Mesothelial cell of epicardium (in vitro differentiated cells): ENCODE measurements around the gene TMEM164. TPM values are rescaled to one million over a fixed set of nuclear protein-coding genes. Genes with fewer than 3 reads are reported as not detected.

Experiments used
- DNase-seq, 2 experiments: peaks; one replicate each; pipeline ENCODE4 v3.0.0; 2021; ENCODE audit warnings: low spot score in 2 of 2; ENCODE audit not compliant: unreplicated experiment in 2 of 2
- H3K27ac Mint-ChIP-seq: 2 replicates; pipeline ENCODE4 v1.8.0; 2021; ENCODE audit warnings: mixed read lengths
- H3K27me3 Mint-ChIP-seq: 2 replicates; pipeline ENCODE4 v1.8.0; 2021; ENCODE audit warnings: low read depth, mixed read lengths
- H3K36me3 Mint-ChIP-seq: 2 replicates; pipeline ENCODE4 v1.8.0; 2021; ENCODE audit warnings: mixed read lengths
- H3K4me1 Mint-ChIP-seq: 2 replicates; pipeline ENCODE4 v1.8.0; 2021; ENCODE audit warnings: mixed read lengths
- H3K4me3 Mint-ChIP-seq: 2 replicates; pipeline ENCODE4 v1.8.0; 2021; ENCODE audit warnings: mild to moderate bottlenecking, moderate library complexity, mixed read lengths
- H3K9me3 Mint-ChIP-seq: 2 replicates; pipeline ENCODE4 v1.8.0; 2021; ENCODE audit warnings: mixed read lengths
- total RNA-seq: library from RNA; stranded (reverse); gene quantifications from 3 replicates; pipeline ENCODE4 v1.2.1, GENCODE V29; 2021
- TF ChIP-seq, protein P1 (sequence below): fragments of 200-600 bp; sonication (generic); IDR thresholded peaks from one replicate; pipeline ENCODE4 v1.5.0; 2021; ENCODE audit warnings: antibody characterized with exemption; ENCODE audit not compliant: unreplicated experiment

TMEM164 gene
- total RNA-seq, 1 donor from 2014 or later, result 42.5 TPM

DNA sequence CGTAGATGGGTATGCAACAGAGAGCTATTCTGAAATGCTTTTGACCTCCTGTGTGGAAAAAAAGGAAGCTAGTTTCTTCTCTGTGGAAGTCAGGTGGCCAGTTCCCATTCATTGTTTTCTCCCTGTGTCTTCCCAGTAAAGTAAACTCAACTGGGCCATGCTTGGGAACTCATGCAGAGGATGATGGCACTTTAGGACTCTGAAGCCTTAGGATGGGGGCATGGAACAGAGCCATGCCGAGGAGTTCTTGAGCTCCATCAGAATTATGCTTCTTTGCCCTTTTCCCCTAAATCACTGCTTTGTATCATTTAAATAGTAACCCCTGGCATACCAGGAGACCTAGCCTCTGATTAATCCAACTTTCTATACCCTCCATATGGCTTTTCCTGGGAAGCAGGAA, 3.2 kb downstream of the TMEM164 start:
- Mint-ChIP-seq H3K36me3 (peaks cover 5% of the 10 kb centered on the region), H3K9me3 (no peaks in the 10 kb centered on the region), H3K4me1 (peaks cover 50% of the 10 kb centered on the region), H3K27me3 (no peaks in the 10 kb centered on the region), H3K27ac (no peak overlapping the region), H3K4me3 (no peak overlapping the region)
- DNase-seq, result no peak
- TF ChIP-seq, protein P1, sequence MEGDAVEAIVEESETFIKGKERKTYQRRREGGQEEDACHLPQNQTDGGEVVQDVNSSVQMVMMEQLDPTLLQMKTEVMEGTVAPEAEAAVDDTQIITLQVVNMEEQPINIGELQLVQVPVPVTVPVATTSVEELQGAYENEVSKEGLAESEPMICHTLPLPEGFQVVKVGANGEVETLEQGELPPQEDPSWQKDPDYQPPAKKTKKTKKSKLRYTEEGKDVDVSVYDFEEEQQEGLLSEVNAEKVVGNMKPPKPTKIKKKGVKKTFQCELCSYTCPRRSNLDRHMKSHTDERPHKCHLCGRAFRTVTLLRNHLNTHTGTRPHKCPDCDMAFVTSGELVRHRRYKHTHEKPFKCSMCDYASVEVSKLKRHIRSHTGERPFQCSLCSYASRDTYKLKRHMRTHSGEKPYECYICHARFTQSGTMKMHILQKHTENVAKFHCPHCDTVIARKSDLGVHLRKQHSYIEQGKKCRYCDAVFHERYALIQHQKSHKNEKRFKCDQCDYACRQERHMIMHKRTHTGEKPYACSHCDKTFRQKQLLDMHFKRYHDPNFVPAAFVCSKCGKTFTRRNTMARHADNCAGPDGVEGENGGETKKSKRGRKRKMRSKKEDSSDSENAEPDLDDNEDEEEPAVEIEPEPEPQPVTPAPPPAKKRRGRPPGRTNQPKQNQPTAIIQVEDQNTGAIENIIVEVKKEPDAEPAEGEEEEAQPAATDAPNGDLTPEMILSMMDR, result no peak

DNA sequence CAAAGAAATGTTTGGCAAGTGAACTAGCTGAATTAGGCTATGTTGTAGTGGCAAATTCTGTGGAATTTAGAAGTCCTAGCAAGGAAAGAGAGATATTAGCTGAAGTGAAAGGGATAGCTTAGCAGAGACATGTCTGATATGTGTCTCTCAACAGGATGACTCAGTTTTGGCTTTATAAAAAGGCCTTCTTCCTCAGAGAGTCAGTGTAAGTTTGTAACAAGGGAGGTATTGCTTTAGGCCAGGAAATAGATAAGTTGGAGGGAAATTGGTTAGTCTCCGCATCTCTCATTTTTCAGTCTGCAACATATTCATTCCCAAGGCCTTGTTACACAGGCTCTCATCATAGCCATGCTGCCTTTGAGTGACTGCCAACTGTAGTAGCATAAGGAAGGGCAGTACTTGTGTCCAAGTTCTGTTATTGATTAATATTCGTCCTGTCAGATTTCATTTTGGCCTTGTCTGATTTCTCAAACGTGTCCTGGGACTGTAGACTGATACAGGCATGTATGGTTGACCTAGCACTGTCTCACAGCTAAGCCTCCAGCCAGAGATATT, 4.0 kb downstream of the TMEM164 start:
- no peak overlapping the region for H3K27ac Mint-ChIP-seq
- DNase-seq, result no peak
- TF ChIP-seq, protein P1, result no peak
- peaks cover 5% of the 10 kb centered on the region for H3K36me3 Mint-ChIP-seq
- no peak overlapping the region for H3K4me3 Mint-ChIP-seq
- no peaks in the 10 kb centered on the region for H3K27me3 Mint-ChIP-seq
- H3K9me3 Mint-ChIP-seq, result no peaks in the 10 kb centered on the region
- H3K4me1 Mint-ChIP-seq, result peaks cover 43% of the 10 kb centered on the region

DNA sequence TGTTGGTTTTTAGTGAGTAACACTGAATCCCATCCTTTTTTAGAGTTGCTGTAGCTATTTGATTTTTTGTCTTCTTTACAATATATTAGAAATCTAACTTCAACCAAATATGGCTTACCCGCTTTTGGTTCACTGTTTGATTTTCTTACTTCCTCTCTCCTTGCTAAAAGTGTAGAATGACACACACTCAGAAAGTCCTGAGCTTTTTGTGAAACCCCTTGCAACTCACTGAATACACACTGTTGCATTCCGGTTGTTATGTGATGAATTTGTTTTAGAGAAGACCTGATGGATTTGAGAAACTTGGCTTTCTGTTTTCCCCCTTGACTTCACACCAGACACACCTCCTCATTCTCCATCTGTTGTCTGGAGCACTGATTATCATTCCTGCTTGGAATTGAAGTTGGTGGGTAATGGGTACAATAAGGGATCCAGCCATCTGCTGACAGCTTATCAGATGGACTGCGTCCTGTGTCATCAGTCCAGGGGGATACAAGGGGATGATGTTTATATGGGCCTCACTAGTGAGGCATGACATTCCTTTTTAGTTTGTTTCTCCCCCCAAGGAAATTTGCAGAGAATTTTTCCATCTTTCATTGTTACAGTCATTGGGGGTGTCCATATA, 5.2 kb downstream of the TMEM164 start:
- H3K9me3 Mint-ChIP-seq, result no peaks in the 10 kb centered on the region
- no peaks in the 10 kb centered on the region for H3K27me3 Mint-ChIP-seq
- H3K27ac Mint-ChIP-seq, result no peak overlapping the region
- no peak overlapping the region for H3K4me3 Mint-ChIP-seq
- peaks cover 43% of the 10 kb centered on the region for H3K4me1 Mint-ChIP-seq
- no peak for DNase-seq
- TF ChIP-seq, protein P1, result no peak
- peaks cover 5% of the 10 kb centered on the region for H3K36me3 Mint-ChIP-seq

DNA sequence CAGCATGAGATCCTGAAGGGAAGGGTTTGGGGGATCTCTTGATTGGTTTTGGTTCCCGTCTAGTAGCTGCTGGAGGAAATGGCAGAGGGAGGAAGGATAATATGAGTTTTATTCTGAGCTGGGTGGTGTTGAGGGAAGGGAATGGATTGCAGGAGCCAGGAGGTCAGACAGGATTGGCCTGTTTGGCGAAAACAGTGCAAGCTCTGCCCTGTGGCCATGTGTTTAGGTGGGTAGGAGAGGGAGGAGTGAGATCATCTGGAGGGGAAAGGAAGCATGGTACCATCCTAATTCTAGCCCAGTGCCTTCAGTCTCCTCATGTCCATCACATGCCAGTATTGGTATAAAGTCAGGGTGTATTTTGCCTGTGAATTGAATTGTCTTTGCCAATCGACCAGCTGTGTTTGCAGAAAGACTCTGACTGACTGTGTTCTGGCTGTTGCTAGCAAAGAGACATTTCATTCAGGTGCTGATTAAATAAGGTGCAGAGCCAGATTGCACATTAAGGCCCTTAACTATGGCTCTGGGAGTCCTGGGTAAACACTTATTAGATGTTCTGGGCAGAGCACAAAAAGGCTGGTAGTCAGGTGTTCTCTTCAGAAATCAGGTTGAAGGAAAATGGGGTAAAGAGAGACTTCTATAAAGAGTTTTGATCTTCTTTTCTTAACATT, 10.0 kb downstream of the TMEM164 start:
- no peaks in the 10 kb centered on the region for H3K27me3 Mint-ChIP-seq
- H3K36me3 Mint-ChIP-seq, result peaks cover 7% of the 10 kb centered on the region
- peaks cover 11% of the 10 kb centered on the region for H3K4me1 Mint-ChIP-seq
- H3K27ac Mint-ChIP-seq, result no peak overlapping the region
- no peaks in the 10 kb centered on the region for H3K9me3 Mint-ChIP-seq
- DNase-seq, result no peak
- H3K4me3 Mint-ChIP-seq, result no peak overlapping the region
- TF ChIP-seq, protein P1, result no peak

DNA sequence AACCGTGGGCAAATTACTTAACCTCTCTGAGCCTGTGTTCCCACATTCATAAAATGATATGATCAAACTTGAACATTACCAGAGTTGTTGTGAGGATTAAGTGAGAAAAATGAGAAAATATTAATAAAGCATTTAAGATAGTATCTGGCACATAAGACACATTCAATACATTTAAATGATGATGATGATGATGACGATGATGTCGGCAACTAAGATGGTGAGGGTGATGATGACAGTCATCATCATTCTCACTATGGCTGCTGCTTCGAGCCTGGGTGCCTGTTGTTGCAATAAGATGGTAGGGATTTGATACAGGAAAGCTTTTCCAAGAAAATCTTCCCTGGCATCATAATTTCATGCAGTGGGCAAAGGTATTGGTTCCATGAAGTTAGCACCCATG, 11.1 kb downstream of the TMEM164 start:
- DNase-seq, result no peak
- no peak overlapping the region for H3K27ac Mint-ChIP-seq
- no peaks in the 10 kb centered on the region for H3K27me3 Mint-ChIP-seq
- H3K9me3 Mint-ChIP-seq, result no peaks in the 10 kb centered on the region
- peaks cover 7% of the 10 kb centered on the region for H3K36me3 Mint-ChIP-seq
- TF ChIP-seq, protein P1, result no peak
- H3K4me1 Mint-ChIP-seq, result peaks cover 8% of the 10 kb centered on the region
- H3K4me3 Mint-ChIP-seq, result no peak overlapping the region
